ENCODE measurements around the gene SERPINA1. TPM values are rescaled to one million over a fixed set of nuclear protein-coding genes. Genes with fewer than 3 reads are reported as not detected.

Gene SERPINA1
- total and polyA plus RNA-seq, 2 donors (not counting 1 experiment from before 2014, with no cell fraction given) = 0.39 TPM; not detected in 1

DNA sequence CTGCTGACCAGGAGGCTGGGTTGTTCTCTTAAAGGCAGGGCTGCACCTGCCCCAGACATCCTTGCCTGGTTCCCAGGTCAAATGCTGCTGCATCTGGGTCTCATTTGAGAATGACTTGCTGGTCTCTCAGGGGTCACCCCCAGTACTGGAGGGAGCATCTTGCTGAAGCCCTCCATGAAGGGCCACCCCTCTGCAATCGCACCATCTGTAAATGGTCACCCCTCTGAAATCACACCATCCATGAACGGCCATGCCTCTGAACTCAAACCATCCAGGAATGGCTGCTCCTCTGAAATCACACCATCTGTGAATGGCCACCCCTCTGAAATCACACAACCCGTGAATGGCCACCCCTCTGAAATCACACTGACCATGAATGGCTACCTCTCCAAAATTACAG, 58.0 kb downstream of the SERPINA1 start:
- Histone ChIP-seq H3K9ac (ENCODE audit: insufficient read depth, low read length) (no peak overlapping the region), H3K4me2 (ENCODE audit: extremely low read depth, insufficient read depth, low read length) (no peak overlapping the region), H3K36me3 (ENCODE audit: control insufficient read depth, insufficient read depth, low read length) (no peaks in the 10 kb centered on the region), H3K27me3 (ENCODE audit: control insufficient read depth, insufficient read depth, low read length) (no peaks in the 10 kb centered on the region), H2AFZ (ENCODE audit: low read length) (no peak overlapping the region), H3K79me2 (ENCODE audit: control insufficient read depth, insufficient read depth, low read length) (no peaks in the 10 kb centered on the region), H4K20me1 (ENCODE audit: control insufficient read depth, extremely low read depth, insufficient read depth, low read length) (no peaks in the 10 kb centered on the region), H3K27ac (ENCODE audit: insufficient read depth, low read length) (no peak overlapping the region), H3K4me1 (ENCODE audit: control insufficient read depth, extremely low read depth, insufficient read depth, low read length) (no peaks in the 10 kb centered on the region), H3K4me3 (replicated peaks in 1 of 4; ENCODE audit: control extremely low read depth in 1 of 4, insufficient read depth in 1 of 4, low read depth in 3 of 4, low read length in 4 of 4) (no peak overlapping the region), H3K9me3 (ENCODE audit: control insufficient read depth, insufficient read depth, low read depth, low read length) (no peaks in the 10 kb centered on the region)
- TF ChIP-seq, protein P1, sequence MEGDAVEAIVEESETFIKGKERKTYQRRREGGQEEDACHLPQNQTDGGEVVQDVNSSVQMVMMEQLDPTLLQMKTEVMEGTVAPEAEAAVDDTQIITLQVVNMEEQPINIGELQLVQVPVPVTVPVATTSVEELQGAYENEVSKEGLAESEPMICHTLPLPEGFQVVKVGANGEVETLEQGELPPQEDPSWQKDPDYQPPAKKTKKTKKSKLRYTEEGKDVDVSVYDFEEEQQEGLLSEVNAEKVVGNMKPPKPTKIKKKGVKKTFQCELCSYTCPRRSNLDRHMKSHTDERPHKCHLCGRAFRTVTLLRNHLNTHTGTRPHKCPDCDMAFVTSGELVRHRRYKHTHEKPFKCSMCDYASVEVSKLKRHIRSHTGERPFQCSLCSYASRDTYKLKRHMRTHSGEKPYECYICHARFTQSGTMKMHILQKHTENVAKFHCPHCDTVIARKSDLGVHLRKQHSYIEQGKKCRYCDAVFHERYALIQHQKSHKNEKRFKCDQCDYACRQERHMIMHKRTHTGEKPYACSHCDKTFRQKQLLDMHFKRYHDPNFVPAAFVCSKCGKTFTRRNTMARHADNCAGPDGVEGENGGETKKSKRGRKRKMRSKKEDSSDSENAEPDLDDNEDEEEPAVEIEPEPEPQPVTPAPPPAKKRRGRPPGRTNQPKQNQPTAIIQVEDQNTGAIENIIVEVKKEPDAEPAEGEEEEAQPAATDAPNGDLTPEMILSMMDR (conservative IDR thresholded peaks at IDR 0.05 in 1 of 2, IDR thresholded peaks at IDR 0.05 in 1 of 2; ENCODE audit: low read depth in 1 of 2, low read length in 2 of 2) = no peak
- TF ChIP-seq EZH2 (IDR thresholded peaks at IDR 0.05; ENCODE audit: low read length, missing control alignments) = no peak
- no peak for DNase-seq (ENCODE audit: low read depth in 2 of 2)

GRCh38 chr14:94329857-94330256, 58.5 kb downstream of the SERPINA1 start:
- DNase-seq (ENCODE audit: low read depth in 2 of 2) = no peak
- Histone ChIP-seq H3K27ac (ENCODE audit: insufficient read depth, low read length) (no peak overlapping the region), H3K36me3 (ENCODE audit: control insufficient read depth, insufficient read depth, low read length) (no peaks in the 10 kb centered on the region), H4K20me1 (ENCODE audit: control insufficient read depth, extremely low read depth, insufficient read depth, low read length) (no peaks in the 10 kb centered on the region), H2AFZ (ENCODE audit: low read length) (no peak overlapping the region), H3K4me2 (ENCODE audit: extremely low read depth, insufficient read depth, low read length) (no peak overlapping the region), H3K4me3 (replicated peaks in 1 of 4; ENCODE audit: control extremely low read depth in 1 of 4, insufficient read depth in 1 of 4, low read depth in 3 of 4, low read length in 4 of 4) (no peak overlapping the region), H3K9me3 (ENCODE audit: control insufficient read depth, insufficient read depth, low read depth, low read length) (no peaks in the 10 kb centered on the region), H3K4me1 (ENCODE audit: control insufficient read depth, extremely low read depth, insufficient read depth, low read length) (no peaks in the 10 kb centered on the region), H3K9ac (ENCODE audit: insufficient read depth, low read length) (no peak overlapping the region), H3K79me2 (ENCODE audit: control insufficient read depth, insufficient read depth, low read length) (no peaks in the 10 kb centered on the region), H3K27me3 (ENCODE audit: control insufficient read depth, insufficient read depth, low read length) (no peaks in the 10 kb centered on the region)
- no peak for TF ChIP-seq EZH2 (IDR thresholded peaks at IDR 0.05; ENCODE audit: low read length, missing control alignments)
- TF ChIP-seq, protein P1 (conservative IDR thresholded peaks at IDR 0.05 in 1 of 2, IDR thresholded peaks at IDR 0.05 in 1 of 2; ENCODE audit: low read depth in 1 of 2, low read length in 2 of 2) = no peak

- H3K9me3 ChIP-seq (ENCODE audit: control insufficient read depth, insufficient read depth, low read depth, low read length) = no peaks in the 10 kb centered on the region
- H2AFZ ChIP-seq (ENCODE audit: low read length) = no peak overlapping the region
- H3K27ac ChIP-seq (ENCODE audit: insufficient read depth, low read length) = no peak overlapping the region
- H3K36me3 ChIP-seq (ENCODE audit: control insufficient read depth, insufficient read depth, low read length) = no peaks in the 10 kb centered on the region
- H3K4me3 ChIP-seq (replicated peaks in 1 of 4; ENCODE audit: control extremely low read depth in 1 of 4, insufficient read depth in 1 of 4, low read depth in 3 of 4, low read length in 4 of 4) = no peak overlapping the region
- no peak for DNase-seq (ENCODE audit: low read depth in 2 of 2)
- H3K4me1 ChIP-seq (ENCODE audit: control insufficient read depth, extremely low read depth, insufficient read depth, low read length) = no peaks in the 10 kb centered on the region
- H3K79me2 ChIP-seq (ENCODE audit: control insufficient read depth, insufficient read depth, low read length) = no peaks in the 10 kb centered on the region
- no peaks in the 10 kb centered on the region for H4K20me1 ChIP-seq (ENCODE audit: control insufficient read depth, extremely low read depth, insufficient read depth, low read length)
- no peak overlapping the region for H3K4me2 ChIP-seq (ENCODE audit: extremely low read depth, insufficient read depth, low read length)
- H3K27me3 ChIP-seq (ENCODE audit: control insufficient read depth, insufficient read depth, low read length) = no peaks in the 10 kb centered on the region
- no peak for TF ChIP-seq EZH2 (IDR thresholded peaks at IDR 0.05; ENCODE audit: low read length, missing control alignments)
- TF ChIP-seq, protein P1 (conservative IDR thresholded peaks at IDR 0.05 in 1 of 2, IDR thresholded peaks at IDR 0.05 in 1 of 2; ENCODE audit: low read depth in 1 of 2, low read length in 2 of 2) = no peak
- no peak overlapping the region for H3K9ac ChIP-seq (ENCODE audit: insufficient read depth, low read length)
Observed at GRCh38 chr14:94328196-94328595, 60.2 kb downstream of the SERPINA1 start.

Other genes starting within 250 kb of the SERPINA1 start
- gene PPP4R4, start 214.3 kb downstream of the SERPINA1 start, total RNA-seq = 0.51 and 0.99 TPM in 2 replicates
- 0.35 and 0.61 TPM in 2 replicates for gene PPP4R4, start 214.3 kb downstream of the SERPINA1 start, polyA plus RNA-seq
- not detected in 2 replicates for gene SERPINA10, start 95.3 kb downstream of the SERPINA1 start, total RNA-seq
- not detected in 2 replicates for gene SERPINA10, start 95.3 kb downstream of the SERPINA1 start, polyA plus RNA-seq
- not detected in 2 replicates for gene SERPINA6, start 65.3 kb downstream of the SERPINA1 start, total RNA-seq
- gene SERPINA6, start 65.3 kb downstream of the SERPINA1 start, polyA plus RNA-seq = not detected in 2 replicates
- gene SERPINA2, start 21.9 kb downstream of the SERPINA1 start, total RNA-seq = not detected in 2 replicates
- gene SERPINA2, start 21.9 kb downstream of the SERPINA1 start, polyA plus RNA-seq = not detected in 2 replicates
- not detected in 2 replicates for gene SERPINA11, start 64.2 kb upstream of the SERPINA1 start, total RNA-seq
- gene SERPINA11, start 64.2 kb upstream of the SERPINA1 start, polyA plus RNA-seq = not detected in 2 replicates
- gene SERPINA9, start 87.6 kb upstream of the SERPINA1 start, total RNA-seq = not detected in 2 replicates
- not detected in 2 replicates for gene SERPINA9, start 87.6 kb upstream of the SERPINA1 start, polyA plus RNA-seq
- not detected in 2 replicates for gene SERPINA12, start 120.9 kb upstream of the SERPINA1 start, total RNA-seq
- gene SERPINA12, start 120.9 kb upstream of the SERPINA1 start, polyA plus RNA-seq = not detected in 2 replicates
- gene SERPINA4, start 172.8 kb upstream of the SERPINA1 start, total RNA-seq = not detected in 2 replicates
- gene SERPINA4, start 172.8 kb upstream of the SERPINA1 start, polyA plus RNA-seq = not detected in 2 replicates
- gene SERPINA5, start 192.8 kb upstream of the SERPINA1 start, total RNA-seq = not detected in 2 replicates
- not detected in 2 replicates for gene SERPINA5, start 192.8 kb upstream of the SERPINA1 start, polyA plus RNA-seq
- gene SERPINA3, start 223.8 kb upstream of the SERPINA1 start, total RNA-seq = 0.50 and 7.2 TPM in 2 replicates
- 0.05 and 0.47 TPM in 2 replicates for gene SERPINA3, start 223.8 kb upstream of the SERPINA1 start, polyA plus RNA-seq